Uterus (tissue), 2 donors: ENCODE data around the gene FAM9C.

Experiments used
- CTCF ChIP-seq, 4 experiments: fragments of 200-600 bp in 2 of 4; fragments of 450-650 bp in 2 of 4; sonication (generic) in 2 of 4; IDR thresholded peaks; one replicate each; pipeline ENCODE4 v1.5.1; 2016 to 2019; ENCODE audit warnings: antibody characterized with exemption in 4 of 4, mild to moderate bottlenecking in 2 of 4, moderate library complexity in 1 of 4
- POLR2A ChIP-seq, 2 donors: fragments of 450-650 bp; IDR thresholded peaks; one replicate each; pipeline ENCODE4 v1.6.1; 2016; ENCODE audit warnings: antibody characterized with exemption in 2 of 2, mild to moderate bottlenecking in 1 of 2, moderate library complexity in 1 of 2

- TF ChIP-seq POLR2A (IDR thresholded peaks at IDR 0.05) (no peak), CTCF (IDR thresholded peaks at IDR 0.05) (no peak)
These were observed 3.9 kb upstream of the FAM9C start for GRCh38 chrX:13048280-13048679.
